BE2C (cell line): ENCODE results near the gene MAP4K5.

ENCODE experiments used
- DNase-seq: peaks from one replicate; pipeline ENCODE4 v3.0.0-alpha.2; 2020
- H3K27me3 ChIP-seq: fragments of 250-450 bp; sonication (Bioruptor Pico); 2 replicates; pipeline ENCODE4 v1.5.1; 2020; ENCODE audit warnings: mild to moderate bottlenecking
- H3K36me3 ChIP-seq: fragments of 250-450 bp; sonication (Bioruptor Pico); 2 replicates; pipeline ENCODE4 v1.5.1; 2020; ENCODE audit warnings: mild to moderate bottlenecking
- H3K4me1 ChIP-seq: fragments of 250-450 bp; sonication (Bioruptor Pico); 2 replicates; pipeline ENCODE4 v1.5.1; 2020
- H3K4me3 ChIP-seq: 2 replicates; pipeline ENCODE4 v1.5.1; 2011; ENCODE audit warnings: low read depth, low read length
- H3K9me3 ChIP-seq: fragments of 250-450 bp; sonication (Bioruptor Pico); 2 replicates; pipeline ENCODE4 v1.5.1; 2020
- TF ChIP-seq, protein P1 (sequence below): IDR thresholded peaks from 2 replicates; pipeline ENCODE4 v1.5.1; 2012; ENCODE audit warnings: mild to moderate bottlenecking, low read depth, low read length

Gene MAP4K5

DNA sequence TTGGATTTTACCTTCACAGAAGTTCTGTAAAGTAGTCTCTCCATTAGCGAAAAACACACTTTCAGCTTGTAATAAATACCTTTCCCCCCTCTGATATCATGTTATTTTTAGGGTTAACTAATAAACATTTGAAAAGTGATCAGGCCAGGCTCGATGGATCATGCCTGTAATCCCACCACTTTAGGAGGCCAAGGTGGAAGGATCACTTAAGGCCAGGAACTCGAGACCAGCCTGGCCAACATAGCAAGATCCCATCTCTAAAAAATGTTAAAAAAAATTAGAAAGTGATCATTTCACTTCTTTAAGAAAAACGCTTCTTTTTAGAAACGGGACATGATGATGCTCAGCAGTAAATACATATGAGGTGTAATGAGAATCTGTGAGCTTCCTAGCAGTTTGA lies 137.7 kb downstream of the MAP4K5 start:
- DNase-seq = no peak
- Histone ChIP-seq H3K4me1 (peaks cover 5% of the 10 kb centered on the region; the same call in 1 of the 2 replicates), H3K36me3 (no peaks in the 10 kb centered on the region), H3K27me3 (no peaks in the 10 kb centered on the region), H3K4me3 (no peak overlapping the region), H3K9me3 (no peaks in the 10 kb centered on the region)
- TF ChIP-seq, protein P1, sequence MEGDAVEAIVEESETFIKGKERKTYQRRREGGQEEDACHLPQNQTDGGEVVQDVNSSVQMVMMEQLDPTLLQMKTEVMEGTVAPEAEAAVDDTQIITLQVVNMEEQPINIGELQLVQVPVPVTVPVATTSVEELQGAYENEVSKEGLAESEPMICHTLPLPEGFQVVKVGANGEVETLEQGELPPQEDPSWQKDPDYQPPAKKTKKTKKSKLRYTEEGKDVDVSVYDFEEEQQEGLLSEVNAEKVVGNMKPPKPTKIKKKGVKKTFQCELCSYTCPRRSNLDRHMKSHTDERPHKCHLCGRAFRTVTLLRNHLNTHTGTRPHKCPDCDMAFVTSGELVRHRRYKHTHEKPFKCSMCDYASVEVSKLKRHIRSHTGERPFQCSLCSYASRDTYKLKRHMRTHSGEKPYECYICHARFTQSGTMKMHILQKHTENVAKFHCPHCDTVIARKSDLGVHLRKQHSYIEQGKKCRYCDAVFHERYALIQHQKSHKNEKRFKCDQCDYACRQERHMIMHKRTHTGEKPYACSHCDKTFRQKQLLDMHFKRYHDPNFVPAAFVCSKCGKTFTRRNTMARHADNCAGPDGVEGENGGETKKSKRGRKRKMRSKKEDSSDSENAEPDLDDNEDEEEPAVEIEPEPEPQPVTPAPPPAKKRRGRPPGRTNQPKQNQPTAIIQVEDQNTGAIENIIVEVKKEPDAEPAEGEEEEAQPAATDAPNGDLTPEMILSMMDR = no peak

DNA sequence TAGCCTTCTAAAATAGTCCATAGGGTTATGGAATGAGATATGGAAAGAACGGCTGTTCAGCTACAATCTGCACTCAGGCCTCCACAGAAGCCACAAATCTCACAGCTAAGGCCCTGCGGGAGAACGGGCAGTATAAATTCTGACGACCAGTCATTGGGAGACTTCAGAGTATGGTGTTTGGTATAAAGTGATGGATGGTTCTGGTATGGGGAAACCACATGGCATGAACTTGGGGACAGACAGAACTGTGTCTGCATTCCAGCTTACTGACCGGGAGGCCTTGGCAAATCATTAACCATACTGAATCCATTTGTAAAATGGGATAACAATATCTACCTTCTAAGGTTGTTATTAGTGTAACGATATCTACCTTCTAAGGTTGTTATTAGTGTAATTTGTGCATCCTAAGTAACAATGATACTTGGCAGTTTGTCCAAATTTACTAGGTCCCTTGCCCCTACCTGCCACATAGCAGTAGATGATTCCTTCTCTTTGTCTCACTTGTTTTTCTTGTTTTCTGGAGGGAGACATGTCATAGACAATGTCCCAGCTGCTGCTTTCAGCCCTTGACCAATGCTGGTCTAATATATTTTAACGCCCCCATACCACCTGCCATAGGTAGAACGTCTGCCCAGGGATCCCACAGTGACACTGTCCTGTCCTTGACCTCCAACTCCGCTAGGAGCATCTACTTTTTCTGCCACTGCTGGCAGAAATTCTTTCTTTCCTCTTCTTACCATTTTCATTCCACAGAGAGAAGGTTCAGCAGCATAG lies 142.5 kb downstream of the MAP4K5 start:
- Histone ChIP-seq H3K36me3 (no peaks in the 10 kb centered on the region), H3K4me3 (no peak overlapping the region), H3K9me3 (no peaks in the 10 kb centered on the region), H3K4me1 (0 out of 2 replicates have a peak, but pooled peaks cover 3% of the 10 kb centered on the region), H3K27me3 (no peaks in the 10 kb centered on the region)
- TF ChIP-seq, protein P1 = no peak
- no peak for DNase-seq

DNA sequence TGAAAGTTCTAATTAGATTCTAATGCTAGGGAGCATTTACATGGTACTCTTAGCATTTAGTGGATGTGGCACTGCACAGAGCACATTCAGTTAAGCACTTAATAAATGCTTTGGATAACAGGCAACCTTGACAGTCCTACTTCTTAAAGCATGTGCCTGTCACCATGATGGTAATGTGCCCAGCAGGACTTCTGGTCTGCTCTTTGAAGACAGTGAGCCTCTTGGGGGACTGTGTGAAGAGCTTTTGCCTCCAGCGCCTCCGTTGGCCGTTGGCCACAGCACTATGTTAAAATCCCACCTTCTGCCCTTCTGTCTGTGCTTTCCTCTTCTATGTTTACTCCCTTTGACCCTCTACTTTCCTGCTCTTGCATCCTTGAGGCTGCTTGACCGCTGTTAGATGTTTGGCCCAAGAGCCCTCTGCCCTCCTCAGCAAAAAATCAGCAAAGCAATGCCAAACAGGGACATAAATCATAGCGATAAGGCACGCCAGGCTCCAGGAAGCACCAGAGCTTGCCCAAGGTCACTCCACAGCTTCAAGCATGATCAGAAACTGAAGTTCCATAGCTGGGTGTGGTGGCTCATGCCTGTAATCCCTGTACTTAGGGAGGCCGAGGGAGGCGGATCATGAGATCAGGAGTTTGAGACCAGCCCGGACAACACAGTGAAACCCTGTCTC lies 144.0 kb downstream of the MAP4K5 start:
- TF ChIP-seq, protein P1 = no peak
- Histone ChIP-seq H3K4me3 (no peak overlapping the region), H3K4me1 (0 out of 2 replicates have a peak, but pooled peaks cover 3% of the 10 kb centered on the region), H3K36me3 (no peaks in the 10 kb centered on the region), H3K9me3 (no peaks in the 10 kb centered on the region), H3K27me3 (no peaks in the 10 kb centered on the region)
- DNase-seq = no peak

DNA sequence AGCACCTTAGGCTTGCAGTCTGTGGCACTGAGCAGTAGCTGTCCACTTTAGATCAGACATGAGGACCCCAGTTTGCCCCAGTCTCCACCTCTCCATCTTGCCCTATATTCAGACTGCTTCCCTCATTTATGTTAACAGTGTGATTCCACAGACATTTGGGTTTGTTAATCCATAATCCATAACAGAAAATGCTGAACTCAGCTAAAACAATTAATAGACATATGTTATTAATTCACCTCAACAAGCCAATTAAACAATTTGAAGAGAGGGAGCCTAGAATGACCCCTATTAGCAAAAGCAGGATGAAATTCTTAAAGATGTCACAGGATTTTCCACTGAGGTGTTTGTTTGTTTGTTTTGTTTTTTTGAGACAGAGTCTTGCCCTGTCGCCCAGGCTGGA lies 144.8 kb downstream of the MAP4K5 start:
- TF ChIP-seq, protein P1 = no peak
- no peak overlapping the region for H3K4me3 ChIP-seq
- no peak for DNase-seq
- H3K27me3 ChIP-seq = no peaks in the 10 kb centered on the region
- H3K4me1 ChIP-seq = 0 out of 2 replicates have a peak, but pooled peaks cover 3% of the 10 kb centered on the region
- H3K36me3 ChIP-seq = no peaks in the 10 kb centered on the region
- no peaks in the 10 kb centered on the region for H3K9me3 ChIP-seq

DNA sequence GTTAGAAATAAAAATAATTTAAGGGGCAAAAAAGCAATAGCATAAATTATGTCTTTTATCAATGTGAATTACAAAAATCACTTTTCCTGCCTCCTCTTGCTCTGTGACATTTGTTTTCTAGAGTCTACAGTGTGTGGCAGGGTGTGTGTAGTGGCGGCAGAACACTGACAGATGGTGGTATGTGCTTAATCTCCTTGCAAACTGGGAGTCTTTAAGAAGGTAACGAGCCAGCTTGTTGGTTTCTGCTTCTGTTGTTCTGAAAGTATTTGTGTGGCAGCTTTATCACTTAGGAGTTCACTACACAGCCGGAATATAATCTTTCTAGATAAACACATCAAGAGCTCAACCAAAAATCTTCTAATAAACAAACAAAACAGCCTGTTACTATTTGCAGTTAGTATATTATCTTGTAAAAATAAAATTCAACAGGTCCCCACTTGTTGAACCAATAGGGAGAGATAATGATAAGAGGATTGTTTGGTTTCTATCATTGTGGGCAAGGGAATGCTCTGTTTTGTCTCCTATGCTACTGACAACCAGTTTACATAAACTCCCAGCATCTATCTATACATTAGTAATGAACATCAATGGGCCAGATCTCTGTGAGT lies 148.6 kb downstream of the MAP4K5 start:
- H3K4me3 ChIP-seq = no peak overlapping the region
- H3K27me3 ChIP-seq = no peaks in the 10 kb centered on the region
- H3K36me3 ChIP-seq = no peaks in the 10 kb centered on the region
- no peak for DNase-seq
- H3K9me3 ChIP-seq = no peaks in the 10 kb centered on the region
- H3K4me1 ChIP-seq = 0 out of 2 replicates have a peak, but pooled peaks cover 3% of the 10 kb centered on the region
- TF ChIP-seq, protein P1 = no peak

DNA sequence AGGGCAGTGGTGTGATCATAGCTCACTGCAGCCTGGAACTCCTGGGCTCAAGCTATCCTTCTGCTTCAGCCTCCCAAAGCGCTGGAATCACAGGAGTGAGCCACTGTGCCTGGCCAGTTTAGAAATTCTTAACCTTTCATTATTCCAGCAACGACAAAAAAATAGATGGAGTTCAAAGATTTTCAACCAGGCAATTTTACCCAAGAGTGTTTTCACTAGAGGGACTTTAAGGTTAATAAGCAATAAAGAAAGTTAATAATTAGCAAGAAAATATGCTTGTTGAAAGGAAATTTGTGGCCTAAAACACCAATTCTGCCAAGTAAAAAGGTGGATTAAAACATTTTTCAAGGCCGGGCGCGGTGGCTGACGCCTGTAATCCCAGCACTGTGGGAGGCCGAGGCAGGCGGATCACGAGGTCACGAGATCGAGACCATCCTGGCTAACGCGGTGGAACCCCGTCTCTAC lies 150.5 kb downstream of the MAP4K5 start:
- no peak for DNase-seq
- H3K4me1 ChIP-seq = no peaks in the 10 kb centered on the region
- H3K9me3 ChIP-seq = no peaks in the 10 kb centered on the region
- TF ChIP-seq, protein P1 = no peak
- no peaks in the 10 kb centered on the region for H3K27me3 ChIP-seq
- H3K4me3 ChIP-seq = no peak overlapping the region
- no peaks in the 10 kb centered on the region for H3K36me3 ChIP-seq
